AG04450 (cell line): ENCODE measurements around the gene MAP7D1. TPM values are rescaled to one million over a fixed set of nuclear protein-coding genes. Genes with fewer than 3 reads are reported as not detected.
A peak's percentile ranks its signal among the peaks of the same experiment; 100 is the strongest.

Experiments
- CTCF ChIA-PET: fragments of 300-600, 350-600 bp; formaldehyde crosslinking; extraction: SDS; loops from one replicate; lab custom pipeline; 2022; ENCODE audit warnings: antibody characterized with exemption, inconsistent platforms; lab: Charles Lee
- POLR2A ChIA-PET: fragments of 350-600 bp; formaldehyde crosslinking; extraction: SDS; loops from one replicate; lab custom pipeline; 2021; ENCODE audit warnings: antibody characterized with exemption, inconsistent platforms; lab: Yijun Ruan, JAX
- DNase-seq: peaks from one replicate; pipeline ENCODE4 v3.0.0-alpha.2; 2011; ENCODE audit warnings: low read depth, low spot score
- H3K27ac ChIP-seq: one replicate; pipeline ENCODE4 v1.5.1; 2012; ENCODE audit warnings: low read depth, low read length, control low read depth
- H3K27me3 ChIP-seq: one replicate; pipeline ENCODE4 v1.6.0; 2012; ENCODE audit warnings: low read length; ENCODE audit not compliant: control insufficient read depth, insufficient read depth
- H3K4me3 ChIP-seq: 2 replicates; pipeline ENCODE4 v1.5.1; 2011; ENCODE audit warnings: mild to moderate bottlenecking, low read depth, low read length, control low read depth
- H3K9me3 ChIP-seq: 2 replicates; pipeline ENCODE4 v1.5.1; 2012; ENCODE audit warnings: low read length; ENCODE audit not compliant: control insufficient read depth, insufficient read depth
- CTCF ChIP-seq: IDR thresholded peaks from 2 replicates; pipeline ENCODE4 v1.5.1; 2011; ENCODE audit warnings: low read depth, low read length, control low read depth, inconsistent platforms
- polyA plus RNA-seq: library from polyadenylated mRNA; depleted of rRNA; stranded (reverse); fragments of >200 nt; gene quantifications from 2 replicates; pipeline ENCODE4 v1.2.3, GENCODE V29; 2011

Gene MAP7D1
- polyA plus RNA-seq, 1 experiment = 23.4 TPM

GRCh38 chr1:36159614-36160387 lies 3.8 kb downstream of the MAP7D1 start:
- peak overlapping the region; percentile 26 for H3K4me3 ChIP-seq
- H3K9me3 ChIP-seq = no peaks in the 10 kb centered on the region; the same call in 1 of the 2 replicates
- CTCF ChIA-PET = interaction anchor here (2.0 to 2.4 kb wide), 3 partner anchors 10 to 126 kb away, joined by 12 to 19 read pairs (median 16); partner anchors contain the start of gene TRAPPC3
- DNase-seq = no peak
- TF ChIP-seq CTCF = no peak
- no peaks in the 10 kb centered on the region for H3K27me3 ChIP-seq
- POLR2A ChIA-PET = interaction anchor here (1.0 to 1.5 kb wide), 3 partner anchors 13 to 147 kb away, joined by 3 read pairs; partner anchors contain the start of genes SH3D21 and THRAP3
- H3K27ac ChIP-seq = peak overlapping the region; percentile 78

- CTCF ChIA-PET = interaction anchor here (0.5 to 2.4 kb wide), 12 partner anchors 9 to 163 kb away, joined by 3 to 19 read pairs (median 5); partner anchors contain the start of gene TRAPPC3
- Histone ChIP-seq H3K27me3 (no peaks in the 10 kb centered on the region), H3K9me3 (no peaks in the 10 kb centered on the region; the same call in 1 of the 2 replicates), H3K27ac (peak overlapping the region; percentile 78), H3K4me3 (peak overlapping the region; percentile 66)
- no peak for DNase-seq
- no peak for TF ChIP-seq CTCF
- POLR2A ChIA-PET = interaction anchor here (1.0 to 1.5 kb wide), 3 partner anchors 11 to 146 kb away, joined by 3 to 12 read pairs (median 3); partner anchors contain the start of genes SH3D21 and TRAPPC3
Observed at GRCh38 chr1:36160388-36160948, 4.5 kb downstream of the MAP7D1 start.

GRCh38 chr1:36160949-36161485 lies 5.1 kb downstream of the MAP7D1 start:
- ChIA-PET CTCF (interaction anchor here (0.5 to 2.4 kb wide), 14 partner anchors 9 to 163 kb away, joined by 3 to 19 read pairs (median 4); partner anchors contain the start of gene TRAPPC3), POLR2A (interaction anchor here (0.8 to 1.5 kb wide), 4 partner anchors 11 to 146 kb away, joined by 3 to 12 read pairs (median 3); partner anchors contain the start of genes SH3D21 and TRAPPC3)
- TF ChIP-seq CTCF = peak; percentile 56
- Histone ChIP-seq H3K27ac (peak overlapping the region; percentile 78), H3K9me3 (no peaks in the 10 kb centered on the region; the same call in 1 of the 2 replicates), H3K4me3 (peak overlapping the region; percentile 66), H3K27me3 (no peaks in the 10 kb centered on the region)
- DNase-seq = no peak

- ChIA-PET CTCF (interaction anchor here (0.6 to 2.6 kb wide), 12 partner anchors 8 to 138 kb away, joined by 3 to 19 read pairs (median 6); partner anchors contain the start of gene TRAPPC3), POLR2A (interaction anchor here (0.8 to 1.0 kb wide), 2 partner anchors 12 to 26 kb away, joined by 3 to 12 read pairs; partner anchors contain the start of gene TRAPPC3)
- H3K9me3 ChIP-seq = no peaks in the 10 kb centered on the region; the same call in 1 of the 2 replicates
- peak overlapping the region; percentile 21 for H3K27ac ChIP-seq
- no peak for DNase-seq
- peak overlapping the region; percentile 66 for H3K4me3 ChIP-seq
- TF ChIP-seq CTCF = no peak
- no peaks in the 10 kb centered on the region for H3K27me3 ChIP-seq
Observed at GRCh38 chr1:36161641-36162531, 5.9 kb downstream of the MAP7D1 start.
